ENCODE data around the gene CYP17A1. TPM values are rescaled to one million over a fixed set of nuclear protein-coding genes. Genes with fewer than 3 reads are reported as not detected.
"Not testable (repeated sequence)": the region's sequence is repeated elsewhere in the genome, so short reads cannot be mapped to it uniquely, and the experiment has no call there.

Gene CYP17A1
- total RNA-seq, 2 experiments from 2014 or later, result not detected

GRCh38 chr10:102831322-102832071, 5.7 kb downstream of the CYP17A1 start:
- CTCF ChIA-PET, result interaction anchor here (1.0 to 9.1 kb wide), 4 partner anchors 70 to 413 kb away, joined by 3 to 59 read pairs (median 4); no protein-coding TSS in a partner anchor
- H3K4me3 Mint-ChIP-seq, result no peak overlapping the region
- H3K27ac Mint-ChIP-seq, result no peak overlapping the region
- H3K27me3 Mint-ChIP-seq, result peaks cover 3% of the 10 kb centered on the region
- H3K4me1 Mint-ChIP-seq (ENCODE audit: low read depth), result peaks cover 3% of the 10 kb centered on the region
- H3K36me3 Mint-ChIP-seq, result no peaks in the 10 kb centered on the region
- H3K9me3 Mint-ChIP-seq, result no peaks in the 10 kb centered on the region
- POLR2A ChIA-PET, result no interaction called here
- intact Hi-C loops (cut with micrococcal nuclease), result no loop called here
- DNase-seq, result no peak

- H3K4me1 Mint-ChIP-seq (ENCODE audit: low read depth), result no peaks in the 10 kb centered on the region
- no peak overlapping the region for H3K4me3 Mint-ChIP-seq
- ChIA-PET CTCF (no interaction called here), POLR2A (interaction anchor here (0.9 kb wide), 1 partner anchor 11 kb away, joined by 5 read pairs; no protein-coding TSS in a partner anchor)
- H3K27ac Mint-ChIP-seq, result no peak overlapping the region
- intact Hi-C loops (cut with micrococcal nuclease), result no loop called here
- no peaks in the 10 kb centered on the region for H3K9me3 Mint-ChIP-seq
- no peak for DNase-seq
- H3K27me3 Mint-ChIP-seq, result no peaks in the 10 kb centered on the region
- H3K36me3 Mint-ChIP-seq, result no peaks in the 10 kb centered on the region
Measured at GRCh38 chr10:102827597-102827975, 9.6 kb downstream of the CYP17A1 start.

DNA sequence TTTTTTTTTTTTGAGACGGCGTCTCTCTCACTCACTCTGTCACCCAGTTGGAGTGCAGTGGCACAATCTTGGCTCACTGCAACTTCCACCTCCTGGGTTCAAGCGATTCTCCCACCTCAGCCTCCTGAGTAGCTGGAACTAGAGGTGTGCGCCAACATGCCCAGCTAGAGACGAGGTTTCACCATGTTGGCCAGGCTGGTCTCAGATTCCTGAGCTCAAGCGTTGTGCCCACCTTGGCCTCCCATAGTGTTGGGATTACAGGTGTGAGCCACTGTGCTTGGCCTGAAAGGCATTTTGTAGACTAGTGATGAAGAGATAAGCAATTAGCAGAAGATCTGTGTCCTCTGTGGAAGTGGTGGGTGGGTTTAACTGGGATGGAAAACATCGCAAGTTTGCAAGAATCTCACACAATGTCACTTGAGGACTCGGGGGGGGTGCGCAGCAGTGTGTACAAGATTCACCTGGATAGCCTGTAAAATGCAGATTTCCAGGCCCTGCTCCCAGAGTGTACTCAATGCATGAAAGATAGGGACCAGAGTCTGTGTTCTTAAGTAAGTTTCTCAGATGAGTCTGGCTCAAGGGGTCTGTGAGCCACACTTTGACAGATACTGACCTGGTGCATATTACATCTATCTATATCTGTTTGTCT, 10.9 kb downstream of the CYP17A1 start:
- Mint-ChIP-seq H3K27me3 (no peaks in the 10 kb centered on the region), H3K36me3 (no peaks in the 10 kb centered on the region), H3K27ac (no peak overlapping the region), H3K9me3 (no peaks in the 10 kb centered on the region), H3K4me1 (ENCODE audit: low read depth) (no peaks in the 10 kb centered on the region), H3K4me3 (no peak overlapping the region)
- intact Hi-C loops (cut with micrococcal nuclease), result no loop called here
- no peak for DNase-seq
- ChIA-PET POLR2A (no interaction called here), CTCF (no interaction called here)

GRCh38 chr10:102824664-102825063, 12.5 kb downstream of the CYP17A1 start:
- Mint-ChIP-seq H3K4me1 (ENCODE audit: low read depth) (no peaks in the 10 kb centered on the region), H3K9me3 (no peaks in the 10 kb centered on the region), H3K27me3 (no peaks in the 10 kb centered on the region), H3K4me3 (no peak overlapping the region), H3K36me3 (no peaks in the 10 kb centered on the region), H3K27ac (no peak overlapping the region)
- intact Hi-C loops (cut with micrococcal nuclease), result no loop called here
- CTCF ChIA-PET, result no interaction called here
- POLR2A ChIA-PET, result no interaction called here
- DNase-seq, result no peak

- Mint-ChIP-seq H3K36me3 (no peaks in the 10 kb centered on the region), H3K4me3 (no peak overlapping the region), H3K27me3 (no peaks in the 10 kb centered on the region), H3K9me3 (no peaks in the 10 kb centered on the region), H3K27ac (no peak overlapping the region), H3K4me1 (ENCODE audit: low read depth) (no peaks in the 10 kb centered on the region)
- POLR2A ChIA-PET, result no interaction called here
- DNase-seq, result no peak
- intact Hi-C loops (cut with micrococcal nuclease), result no loop called here
- CTCF ChIA-PET, result no interaction called here
Measured at GRCh38 chr10:102822222-102822621, 15.0 kb downstream of the CYP17A1 start.

DNA sequence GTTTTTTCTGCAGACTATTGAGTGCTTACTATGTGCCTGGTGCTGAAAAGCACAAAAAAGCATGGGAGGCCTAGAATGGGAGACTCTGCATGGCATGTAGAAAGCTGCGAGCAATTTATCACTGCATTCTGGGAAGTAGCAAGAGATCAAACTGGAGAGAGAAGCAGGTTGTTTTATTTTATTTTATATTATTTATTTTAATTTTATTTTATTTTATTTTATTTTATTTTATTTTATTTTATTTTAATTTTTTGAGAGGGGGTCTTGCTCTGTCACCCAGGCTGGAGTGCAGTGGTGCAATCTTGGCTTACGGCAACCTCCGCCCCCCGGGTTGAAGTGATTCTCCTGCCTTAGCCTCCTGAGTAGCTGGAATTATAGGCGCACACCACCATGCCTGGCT, 17.2 kb downstream of the CYP17A1 start:
- H3K27ac Mint-ChIP-seq; DNase-seq; POLR2A ChIA-PET; CTCF ChIA-PET; intact Hi-C loops (cut with micrococcal nuclease); H3K4me1 Mint-ChIP-seq (ENCODE audit: low read depth); H3K27me3 Mint-ChIP-seq; H3K4me3 Mint-ChIP-seq; H3K36me3 Mint-ChIP-seq; H3K9me3 Mint-ChIP-seq: not testable (repeated sequence)

DNA sequence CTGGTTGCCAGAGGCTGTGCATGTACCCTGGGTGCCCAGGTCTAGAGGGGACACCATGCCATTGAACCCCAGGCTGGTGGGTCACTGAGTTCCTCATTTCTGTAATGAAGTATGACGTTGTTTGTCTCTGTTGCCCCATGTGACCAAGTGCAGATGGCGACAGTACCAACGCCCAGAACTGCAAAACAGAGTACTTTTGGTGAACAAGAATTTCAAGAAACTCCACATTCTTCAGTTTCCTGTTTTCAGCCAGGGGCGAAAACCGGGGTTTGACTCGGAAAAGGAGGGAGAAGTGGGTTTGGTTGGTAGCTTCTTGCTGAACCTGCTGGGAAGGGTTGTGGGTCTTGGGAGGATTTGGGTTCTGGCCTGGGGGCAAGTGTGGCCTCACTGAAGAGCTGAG, 18.2 kb downstream of the CYP17A1 start:
- DNase-seq, result no peak
- Mint-ChIP-seq H3K4me3 (no peak overlapping the region), H3K36me3 (no peaks in the 10 kb centered on the region), H3K4me1 (ENCODE audit: low read depth) (no peaks in the 10 kb centered on the region), H3K27ac (no peak overlapping the region), H3K9me3 (no peaks in the 10 kb centered on the region), H3K27me3 (no peaks in the 10 kb centered on the region)
- ChIA-PET CTCF (no interaction called here), POLR2A (no interaction called here)
- intact Hi-C loops (cut with micrococcal nuclease), result no loop called here

DNA sequence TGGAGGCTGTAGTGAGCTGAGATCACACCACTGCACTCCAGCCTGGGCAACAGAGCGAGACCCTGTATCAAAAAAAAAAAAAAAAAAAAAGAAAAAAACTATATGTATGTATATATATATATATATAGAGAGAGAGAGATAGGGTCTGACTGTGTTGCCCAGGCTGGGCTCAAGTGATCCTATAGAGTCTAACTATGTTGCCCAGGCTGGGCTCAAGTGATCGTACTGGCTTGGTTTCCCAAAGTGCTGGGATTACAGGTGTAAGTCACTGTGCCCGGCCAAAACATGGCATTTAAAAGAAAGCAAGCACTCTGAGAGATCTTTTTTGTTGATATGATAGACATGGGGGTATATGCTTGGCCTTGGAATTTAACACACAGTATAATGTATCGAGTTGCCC, 20.0 kb downstream of the CYP17A1 start:
- no peak for DNase-seq
- Mint-ChIP-seq H3K27ac (no peak overlapping the region), H3K4me1 (ENCODE audit: low read depth) (no peaks in the 10 kb centered on the region), H3K27me3 (no peaks in the 10 kb centered on the region), H3K4me3 (no peak overlapping the region), H3K36me3 (peaks cover 8% of the 10 kb centered on the region), H3K9me3 (no peaks in the 10 kb centered on the region)
- ChIA-PET CTCF (no interaction called here), POLR2A (interaction anchor here (1.6 kb wide), 1 partner anchor 11 kb away, joined by 5 read pairs; no protein-coding TSS in a partner anchor)
- intact Hi-C loops (cut with micrococcal nuclease), result no loop called here

DNA sequence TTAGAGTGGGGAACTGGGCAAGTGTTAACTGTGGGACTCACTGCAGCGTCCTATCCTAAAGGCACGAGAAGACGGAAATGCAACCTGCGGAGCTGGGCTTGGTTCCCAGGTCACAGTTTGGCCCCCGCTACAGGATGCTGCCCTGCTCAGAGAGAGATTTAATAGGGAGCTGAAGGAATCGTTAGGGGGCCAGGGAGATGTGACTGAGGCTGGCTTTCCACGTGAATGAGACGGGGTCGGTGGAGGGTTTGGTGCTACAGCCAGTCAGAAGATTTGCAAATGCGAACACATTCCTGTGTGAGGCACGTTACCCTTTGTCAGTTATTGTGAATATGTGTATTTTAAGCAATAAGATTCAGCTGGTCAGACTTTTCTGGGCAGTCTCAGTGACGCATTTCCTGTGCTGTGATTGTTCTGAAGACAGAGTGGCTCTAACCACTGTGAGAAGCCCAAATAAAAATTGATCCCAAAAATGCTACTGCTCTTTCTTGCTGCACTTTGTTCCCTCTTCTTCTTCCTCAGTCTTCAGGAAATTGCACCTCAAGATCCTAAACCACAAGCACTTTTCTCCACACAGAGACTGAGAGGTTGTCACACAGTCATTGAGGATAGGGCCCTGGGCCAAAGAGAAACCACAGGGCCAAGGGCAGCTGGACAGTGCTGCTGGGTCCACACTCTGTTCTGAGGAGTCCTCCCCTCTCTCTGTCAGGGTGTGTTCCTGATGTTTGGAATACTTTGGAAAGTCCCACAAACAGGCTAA, 21.2 kb downstream of the CYP17A1 start:
- no peak overlapping the region for H3K27ac Mint-ChIP-seq
- CTCF ChIA-PET, result no interaction called here
- H3K4me1 Mint-ChIP-seq (ENCODE audit: low read depth), result no peaks in the 10 kb centered on the region
- no peaks in the 10 kb centered on the region for H3K9me3 Mint-ChIP-seq
- DNase-seq, result no peak
- POLR2A ChIA-PET, result interaction anchor here (1.6 kb wide), 1 partner anchor 12 kb away, joined by 5 read pairs; no protein-coding TSS in a partner anchor
- peaks cover 11% of the 10 kb centered on the region for H3K36me3 Mint-ChIP-seq
- no peaks in the 10 kb centered on the region for H3K27me3 Mint-ChIP-seq
- intact Hi-C loops (cut with micrococcal nuclease), result no loop called here
- H3K4me3 Mint-ChIP-seq, result no peak overlapping the region

DNA sequence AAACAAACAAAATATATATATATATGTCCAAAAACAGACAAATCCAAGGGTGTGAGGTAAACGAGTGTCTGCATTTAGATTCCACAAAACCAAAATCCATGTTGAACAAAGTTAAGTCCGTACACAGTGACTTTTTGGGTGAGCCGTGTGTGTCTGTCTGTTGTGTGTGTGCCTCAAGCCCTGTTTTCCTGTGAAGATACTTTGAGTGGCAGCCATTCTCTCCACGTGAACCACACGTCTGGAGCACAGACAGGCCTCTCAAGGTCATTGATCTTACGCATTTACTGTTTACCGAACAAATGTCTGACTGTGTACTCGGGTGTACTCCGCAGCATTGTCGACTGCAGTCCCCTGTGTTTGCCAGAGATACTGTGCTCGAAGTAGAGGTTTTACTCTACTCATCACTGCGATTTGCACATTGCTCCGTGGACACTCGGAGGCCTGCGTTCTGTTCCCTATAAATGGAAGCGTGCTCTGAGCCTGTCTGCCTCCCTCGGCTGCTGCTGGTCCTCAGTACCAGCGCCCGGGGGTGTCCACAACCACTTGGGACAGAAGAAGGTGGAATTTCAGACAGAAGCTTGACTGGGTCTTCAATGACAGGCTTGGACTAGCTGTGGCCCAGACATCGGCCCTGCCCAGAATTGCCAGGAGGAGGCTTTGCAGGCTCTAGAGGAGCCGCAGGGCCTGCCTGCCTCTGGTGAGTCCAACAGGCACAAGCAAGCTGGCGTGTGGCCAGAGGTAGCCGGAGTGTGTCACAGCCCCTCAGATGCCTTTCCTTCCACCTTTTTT, 22.1 kb downstream of the CYP17A1 start:
- ChIA-PET CTCF (no interaction called here), POLR2A (no interaction called here)
- Mint-ChIP-seq H3K4me1 (ENCODE audit: low read depth) (no peaks in the 10 kb centered on the region), H3K36me3 (peaks cover 11% of the 10 kb centered on the region), H3K9me3 (no peaks in the 10 kb centered on the region), H3K27me3 (no peaks in the 10 kb centered on the region), H3K4me3 (no peak overlapping the region), H3K27ac (no peak overlapping the region)
- intact Hi-C loops (cut with micrococcal nuclease), result no loop called here
- DNase-seq, result no peak

- DNase-seq, result no peak
- H3K27ac Mint-ChIP-seq, result no peak overlapping the region
- H3K9me3 Mint-ChIP-seq, result no peaks in the 10 kb centered on the region
- H3K4me1 Mint-ChIP-seq (ENCODE audit: low read depth), result no peaks in the 10 kb centered on the region
- intact Hi-C loops (cut with micrococcal nuclease), result no loop called here
- H3K4me3 Mint-ChIP-seq, result no peak overlapping the region
- ChIA-PET POLR2A (no interaction called here), CTCF (no interaction called here)
- peaks cover 11% of the 10 kb centered on the region for H3K36me3 Mint-ChIP-seq
- H3K27me3 Mint-ChIP-seq, result no peaks in the 10 kb centered on the region
Measured at GRCh38 chr10:102814453-102814871, 22.8 kb downstream of the CYP17A1 start.

Measured in activated CD4-positive, alpha-beta memory T cell treated with anti-CD3 and anti-CD28 coated beads for 36 hours (primary cell).